Hindlimb muscle (tissue), 1 donor: ENCODE data around the gene IL1RAP. TPM values are rescaled to one million over a fixed set of nuclear protein-coding genes. Genes with fewer than 3 reads are reported as not detected.

Source experiments
- DNase-seq: peaks from one replicate; pipeline ENCODE4 v3.0.0-alpha.2; 2013
- polyA plus RNA-seq: library from polyadenylated mRNA; unstranded; fragments of 120-200 nt; gene quantifications from one replicate; pipeline ENCODE4 v1.2.1, GENCODE V29; 2013; ENCODE audit not compliant: insufficient read length

Gene IL1RAP
- polyA plus RNA-seq, 1 donor, result 5.8 TPM

DNA sequence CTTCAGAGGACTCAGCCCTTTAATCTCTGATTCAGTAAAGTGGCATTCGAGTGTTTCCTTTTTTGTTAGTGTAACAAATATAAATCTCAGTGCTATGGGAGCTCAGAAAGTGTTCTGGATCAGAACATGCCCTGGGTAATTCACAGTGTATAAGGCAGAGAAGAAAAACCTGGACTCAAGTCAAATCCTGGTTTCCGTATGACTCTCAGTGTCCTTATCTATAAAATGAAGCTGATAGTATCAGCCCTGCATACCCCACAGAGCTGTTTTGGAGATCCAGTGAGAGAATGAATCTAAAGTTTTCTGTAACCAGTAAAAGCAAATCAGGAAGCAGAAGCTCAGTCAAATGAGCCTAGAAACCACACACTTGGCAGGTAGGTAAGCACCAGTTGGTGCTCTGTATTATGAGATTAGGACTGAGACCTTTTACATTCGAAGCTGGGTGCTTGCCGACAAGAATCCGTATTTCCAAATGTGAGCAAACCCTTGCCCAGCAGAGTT lies 67.2 kb downstream of the IL1RAP start:
- DNase-seq, result no peak

DNA sequence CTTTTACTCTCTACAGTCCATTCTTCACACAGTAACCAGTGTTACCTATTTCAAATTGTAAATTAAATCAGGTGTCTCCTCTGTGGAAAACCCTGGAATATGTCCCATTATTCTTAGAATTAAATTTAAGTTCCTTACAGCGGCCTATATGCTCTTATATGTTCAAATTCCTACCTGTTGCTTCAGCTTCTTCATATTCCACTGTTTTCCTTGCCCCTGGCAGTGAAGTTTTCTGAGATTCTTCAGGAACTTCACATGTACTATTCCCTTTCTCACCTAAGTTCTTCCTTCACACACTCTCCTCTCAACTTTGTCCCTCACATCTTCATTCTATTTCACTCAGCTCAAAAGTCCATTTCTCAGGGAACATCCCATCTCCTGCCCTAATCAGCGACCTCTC lies 68.8 kb downstream of the IL1RAP start:
- DNase-seq, result no peak

- DNase-seq, result no peak
These were observed 72.1 kb downstream of the IL1RAP start for GRCh38 chr3:190585805-190586630.

DNA sequence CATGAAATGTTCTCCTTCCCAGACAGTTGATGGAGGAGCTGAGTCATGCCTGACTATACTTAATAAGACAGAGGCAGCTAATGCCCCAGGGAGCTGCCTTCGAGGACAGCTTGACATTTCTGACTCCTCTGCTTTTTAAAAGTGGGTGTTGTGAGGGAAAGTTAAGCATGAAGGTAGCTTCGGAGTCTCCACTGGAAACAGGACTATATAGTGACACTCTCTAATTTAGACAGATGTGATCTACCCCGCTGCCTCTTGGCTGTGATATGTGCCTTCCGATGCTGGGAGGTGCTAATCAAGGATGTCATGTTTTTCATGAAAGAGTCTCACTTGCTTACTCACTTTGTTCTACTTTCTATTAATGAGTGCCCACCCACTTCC lies 72.7 kb downstream of the IL1RAP start:
- no peak for DNase-seq

- DNase-seq, result no peak
These were observed 74.7 kb downstream of the IL1RAP start for GRCh38 chr3:190588570-190588969.

- no peak for DNase-seq
These were observed 75.4 kb downstream of the IL1RAP start for GRCh38 chr3:190589326-190589725.

GRCh38 chr3:190591080-190591479 lies 77.2 kb downstream of the IL1RAP start:
- DNase-seq, result no peak

DNA sequence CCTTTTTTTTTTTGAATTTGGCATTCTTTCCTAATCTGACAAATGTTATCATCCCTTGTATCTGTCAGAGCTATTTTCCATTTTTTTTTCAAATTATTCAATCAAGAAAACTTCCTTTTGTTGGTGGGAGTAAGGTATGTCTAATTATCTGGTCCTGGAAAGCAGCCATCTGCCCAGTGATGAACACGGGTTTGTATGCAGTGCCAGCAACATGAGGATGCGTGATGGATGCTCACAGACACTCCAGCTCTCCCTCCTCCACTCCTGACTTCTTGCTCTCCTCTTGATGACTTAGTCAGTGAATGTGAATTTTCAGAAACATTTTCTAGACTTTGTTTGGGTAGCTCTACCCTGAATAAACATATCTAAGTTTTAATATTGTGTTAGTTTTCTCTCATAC lies 79.2 kb downstream of the IL1RAP start:
- DNase-seq, result no peak

DNA sequence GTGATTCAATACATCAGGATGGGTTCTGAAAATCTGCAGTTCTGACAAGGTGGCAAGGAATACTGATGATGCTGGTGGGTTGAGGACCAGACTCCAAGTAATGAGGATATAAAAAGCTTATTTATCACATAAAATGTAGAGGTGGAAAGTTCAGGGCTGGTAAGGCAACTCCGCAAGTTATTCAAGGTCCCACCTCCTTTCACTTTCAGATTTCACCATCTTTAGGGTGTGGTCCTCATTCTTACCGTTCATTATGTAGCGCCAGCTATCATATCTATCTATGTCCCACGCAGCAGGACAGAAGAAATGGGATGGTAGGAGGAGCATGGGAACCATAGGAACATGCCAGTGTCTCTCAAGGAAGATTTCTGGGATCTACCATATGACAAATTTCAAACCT lies 80.3 kb downstream of the IL1RAP start:
- DNase-seq, result no peak

GRCh38 chr3:190595179-190595795 lies 81.4 kb downstream of the IL1RAP start:
- DNase-seq, result no peak

- no peak for DNase-seq
These were observed 81.9 kb downstream of the IL1RAP start for GRCh38 chr3:190595807-190596206.

DNA sequence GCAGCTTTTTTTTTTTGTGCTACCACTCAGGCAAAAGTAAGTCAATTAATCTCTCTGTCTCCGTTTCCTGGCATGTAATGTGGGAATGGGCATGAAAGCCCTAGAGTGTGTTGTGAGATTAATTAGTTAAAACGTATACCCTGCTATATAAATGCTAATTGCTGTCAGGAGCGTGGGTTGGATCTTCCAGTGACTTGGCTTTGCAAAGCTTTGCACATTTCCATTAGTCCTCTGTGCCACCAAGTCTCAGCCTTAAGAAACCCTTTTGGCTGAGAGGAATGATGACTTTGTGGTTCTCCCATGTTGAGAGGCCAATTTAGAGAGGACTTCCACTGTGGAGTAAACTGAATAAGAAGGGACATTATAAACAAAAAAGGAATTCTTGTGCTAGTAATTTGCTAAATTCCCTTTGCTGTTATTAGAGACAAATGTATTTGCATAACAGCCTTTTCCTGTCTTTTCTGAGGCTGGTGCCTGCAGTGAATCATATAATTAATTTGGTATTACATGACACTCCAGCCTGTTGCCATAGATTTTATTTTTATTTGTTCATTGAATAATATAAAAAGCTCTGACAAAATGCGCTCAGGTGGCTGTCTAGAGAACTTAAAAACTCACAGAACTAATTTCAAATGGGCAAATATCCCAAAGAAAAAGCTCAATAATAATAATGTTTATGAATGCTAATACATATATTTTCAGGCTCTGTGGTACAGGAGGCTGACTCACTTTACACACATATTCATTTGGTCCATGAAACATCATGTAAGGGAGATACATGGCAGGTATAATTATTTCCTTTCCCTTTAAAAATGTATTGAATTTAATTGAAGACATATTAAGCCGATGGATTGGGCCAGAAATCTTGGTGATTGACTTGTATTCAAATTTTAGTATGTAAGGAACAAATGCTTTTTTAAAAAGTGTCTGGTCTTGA lies 82.7 kb downstream of the IL1RAP start:
- DNase-seq, result no peak

DNA sequence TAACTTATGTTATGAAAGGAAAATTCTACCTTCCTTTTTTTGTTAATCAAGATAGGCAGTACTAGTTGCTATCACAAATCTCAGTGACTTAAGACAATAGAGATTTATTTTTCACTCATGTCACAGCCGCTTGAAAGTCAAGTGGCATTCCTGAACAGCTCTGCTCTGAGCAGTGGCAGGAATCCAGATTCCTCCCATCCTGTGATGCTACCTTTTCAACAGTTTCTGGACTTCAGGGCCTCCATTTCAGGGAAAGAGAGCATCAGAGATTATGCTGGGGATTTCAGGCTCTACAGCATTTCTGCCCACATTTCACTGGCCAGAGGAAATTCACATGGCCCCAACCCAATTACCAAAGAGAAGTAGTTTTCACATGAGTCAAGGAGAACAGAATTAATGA lies 83.4 kb downstream of the IL1RAP start:
- DNase-seq, result no peak

- no peak for DNase-seq
These were observed 87.7 kb downstream of the IL1RAP start for GRCh38 chr3:190601622-190602021.

GRCh38 chr3:190605385-190605784 lies 91.5 kb downstream of the IL1RAP start:
- DNase-seq, result no peak

DNA sequence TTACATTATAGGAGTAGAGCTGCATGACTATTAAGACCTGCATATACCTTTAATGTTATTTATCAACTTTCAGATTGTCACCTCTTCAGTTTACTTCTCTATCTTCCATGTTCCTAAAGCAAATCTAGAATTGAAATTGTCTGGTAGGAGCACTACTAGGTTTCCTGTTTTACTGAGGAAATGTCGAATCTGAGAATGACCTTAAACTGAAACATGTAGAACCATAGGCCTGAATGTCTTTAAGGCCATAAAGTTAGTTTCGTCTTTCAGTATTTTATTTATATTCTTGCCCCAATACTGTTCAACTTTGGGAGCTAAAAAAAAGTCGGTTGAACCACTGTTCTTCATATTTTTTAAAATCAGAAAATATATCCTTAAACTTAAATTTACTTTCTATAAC lies 92.7 kb downstream of the IL1RAP start:
- DNase-seq, result no peak

DNA sequence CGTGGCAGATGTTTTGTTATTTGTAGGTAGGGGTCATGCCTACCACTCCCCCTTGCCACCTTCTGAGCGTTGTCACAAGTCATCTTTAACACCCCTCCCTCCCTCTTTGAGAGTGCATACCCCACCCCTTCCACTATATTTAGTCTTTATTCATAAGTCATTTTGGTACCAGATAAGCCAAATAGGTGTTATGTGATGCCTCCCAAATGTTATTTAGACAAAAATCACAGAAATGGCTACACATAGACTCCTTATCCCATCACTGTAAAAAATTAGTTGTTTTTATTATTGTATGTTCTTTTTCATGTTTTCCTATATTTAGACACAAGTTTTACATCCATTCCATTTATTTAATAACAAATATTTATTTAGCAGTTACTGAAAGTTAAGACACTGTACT lies 93.1 kb downstream of the IL1RAP start:
- DNase-seq, result no peak

- DNase-seq, result no peak
These were observed 95.1 kb downstream of the IL1RAP start for GRCh38 chr3:190608850-190609589.

GRCh38 chr3:190614226-190615059 lies 100.6 kb downstream of the IL1RAP start:
- DNase-seq, result no peak

DNA sequence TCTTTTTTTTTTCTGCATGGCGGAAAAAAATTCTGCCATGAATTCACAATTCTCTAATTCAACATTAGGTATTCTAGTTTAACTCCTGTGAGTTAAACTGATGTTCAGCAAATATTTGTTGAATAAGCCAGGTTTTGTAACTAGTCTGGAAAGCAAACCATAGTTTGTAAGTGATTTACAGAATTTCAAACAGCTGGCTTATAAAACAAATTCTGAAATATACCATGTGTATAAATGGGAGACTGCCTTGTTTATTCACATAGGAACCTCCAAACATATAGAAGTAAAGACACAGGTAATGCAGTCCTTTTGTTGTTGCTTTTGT lies 101.1 kb downstream of the IL1RAP start:
- DNase-seq, result no peak

GRCh38 chr3:190615607-190616006 lies 101.7 kb downstream of the IL1RAP start:
- no peak for DNase-seq

DNA sequence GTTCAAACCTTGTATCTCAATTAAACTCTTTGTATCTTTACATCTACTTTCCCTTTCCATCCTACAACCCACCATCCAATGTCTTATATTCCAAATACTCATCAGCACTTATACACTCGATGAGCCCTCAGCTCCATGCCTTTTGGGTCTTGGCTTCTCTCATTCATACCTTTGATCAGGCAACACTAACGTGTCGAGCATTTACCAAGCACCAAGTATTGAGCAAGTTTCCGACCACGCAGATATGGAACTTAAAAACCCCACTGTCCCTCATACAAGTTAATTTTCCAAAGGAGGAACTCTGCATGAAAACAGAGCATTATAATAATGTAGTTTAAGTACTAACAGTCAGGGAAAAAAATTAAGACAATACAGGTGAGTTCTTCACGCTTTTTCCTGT lies 102.8 kb downstream of the IL1RAP start:
- no peak for DNase-seq
